NCI-H774 (cell line): ENCODE data around the gene TEKT5.

Experiments used
- DNase-seq: peaks from one replicate; lab custom pipeline; 2025; lab: John Stamatoyannopoulos, UW

Gene TEKT5

GRCh38 chr16:10608687-10609401, 85.9 kb downstream of the TEKT5 start:
- no peak for DNase-seq

DNA sequence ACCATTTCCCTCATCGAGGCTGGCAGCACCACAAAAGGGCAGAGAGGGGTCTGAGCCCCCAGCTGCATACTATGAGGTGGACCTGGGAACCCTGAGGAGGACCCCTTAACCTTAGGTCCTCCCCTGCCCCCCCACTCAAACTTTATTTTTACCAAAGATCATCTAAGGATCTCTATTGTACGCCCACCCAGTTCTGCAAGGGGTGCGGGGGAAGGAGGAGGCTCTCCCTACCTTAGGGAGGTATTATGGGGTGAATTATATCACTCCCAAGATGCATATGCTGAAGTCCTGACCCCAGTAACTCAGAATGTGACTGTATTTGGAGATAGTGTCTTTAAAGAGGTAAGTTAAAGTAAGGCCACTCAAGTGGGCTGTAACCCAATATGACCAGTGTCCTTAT, 87.6 kb downstream of the TEKT5 start:
- no peak for DNase-seq

- DNase-seq: no peak
Measured at GRCh38 chr16:10606607-10607006, 88.1 kb downstream of the TEKT5 start.

DNA sequence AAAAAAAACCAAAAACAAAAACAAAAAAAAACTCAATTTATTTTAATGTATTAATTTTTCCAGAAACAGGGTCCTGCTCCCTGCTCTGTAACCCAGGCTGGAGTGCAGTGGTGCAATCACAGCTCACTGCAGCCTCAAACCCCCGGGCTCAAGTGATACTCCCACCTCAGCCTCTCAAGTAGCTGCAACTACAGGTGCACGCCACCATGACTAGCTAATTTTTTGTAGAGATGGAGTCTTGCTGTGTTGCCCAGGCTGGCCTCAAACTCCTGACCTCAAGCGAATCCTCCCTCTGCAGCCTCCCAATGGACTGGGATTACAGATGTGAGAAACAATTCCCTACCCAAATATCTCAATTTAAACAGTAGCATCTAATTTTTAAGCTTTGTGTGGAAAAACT, 89.1 kb downstream of the TEKT5 start:
- DNase-seq: no peak

GRCh38 chr16:10601444-10602408, 93.0 kb downstream of the TEKT5 start:
- no peak for DNase-seq

DNA sequence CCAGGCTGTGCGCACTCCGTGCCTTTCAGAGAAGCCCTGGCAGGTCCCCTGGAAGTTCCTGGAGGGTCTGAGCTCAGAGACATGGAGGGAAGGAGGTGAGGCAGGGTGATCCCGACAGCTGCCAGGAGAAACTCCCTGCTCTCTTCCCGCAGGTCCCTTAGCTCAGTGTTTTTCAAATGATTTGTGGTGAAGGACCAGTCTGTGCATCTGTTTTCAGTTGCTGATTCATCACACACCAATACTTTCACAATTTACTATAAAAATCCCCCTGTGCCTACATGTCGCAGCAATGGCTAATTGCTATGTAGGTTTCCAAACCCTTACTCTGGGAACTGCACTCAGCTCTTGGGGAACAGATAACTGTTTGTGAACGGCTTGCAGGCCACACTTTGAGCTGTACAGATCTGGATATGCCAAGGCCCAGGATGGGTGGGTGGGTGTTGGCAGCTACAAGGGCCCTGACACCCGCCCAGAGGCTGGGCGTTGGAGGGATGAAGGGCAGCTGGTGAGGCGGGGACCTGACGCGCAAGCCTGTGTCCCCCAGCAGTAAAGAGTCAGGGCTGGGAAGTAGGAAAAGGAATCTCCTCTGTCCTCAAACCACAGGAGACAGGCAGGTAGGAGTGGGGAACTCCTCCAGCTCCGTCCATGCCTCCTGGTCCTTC, 93.8 kb downstream of the TEKT5 start:
- no peak for DNase-seq

GRCh38 chr16:10599626-10600025, 95.1 kb downstream of the TEKT5 start:
- DNase-seq: no peak

DNA sequence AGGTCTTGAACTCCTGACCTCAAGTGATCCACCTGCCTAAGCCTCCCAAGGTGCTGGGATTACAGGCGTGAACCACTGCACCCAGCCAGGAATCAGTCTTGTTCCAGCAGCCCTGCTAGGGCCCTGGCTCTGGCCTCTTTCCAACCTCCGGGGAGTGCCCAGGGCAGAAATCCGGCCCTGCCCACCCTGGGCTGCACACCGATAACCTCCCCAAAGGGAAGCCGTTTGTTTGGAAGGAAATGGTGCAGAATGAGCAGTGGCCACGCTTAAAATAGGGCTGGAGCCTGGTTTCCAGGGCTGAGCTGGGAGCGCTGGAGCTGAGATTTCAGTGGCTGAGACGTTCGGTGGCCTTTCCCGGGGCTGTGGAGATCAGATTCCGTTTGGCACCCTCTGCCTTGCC, 96.6 kb downstream of the TEKT5 start:
- DNase-seq: no peak

DNA sequence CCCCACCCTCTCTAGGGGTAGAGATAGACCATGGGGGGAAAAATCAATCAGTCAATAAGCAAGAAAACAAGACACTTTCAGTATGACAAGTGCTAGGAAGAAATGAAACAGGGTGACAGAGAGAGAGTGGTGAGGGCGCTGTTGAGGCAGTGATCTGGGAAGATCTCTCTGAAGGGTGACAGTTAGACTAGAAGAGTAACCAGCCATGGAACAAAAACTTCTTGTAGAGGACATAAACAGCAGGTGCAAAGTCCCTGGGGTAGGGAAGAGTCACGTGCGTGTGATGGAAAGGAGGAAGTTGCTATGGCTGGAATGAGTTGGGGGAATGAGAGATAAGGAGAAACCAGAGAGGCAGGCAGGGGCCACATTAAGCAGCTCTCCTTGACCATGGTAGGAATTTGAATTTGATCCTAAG, 97.5 kb downstream of the TEKT5 start:
- no peak for DNase-seq

GRCh38 chr16:10594312-10594950, 100.3 kb downstream of the TEKT5 start:
- DNase-seq: peak; percentile 9

DNA sequence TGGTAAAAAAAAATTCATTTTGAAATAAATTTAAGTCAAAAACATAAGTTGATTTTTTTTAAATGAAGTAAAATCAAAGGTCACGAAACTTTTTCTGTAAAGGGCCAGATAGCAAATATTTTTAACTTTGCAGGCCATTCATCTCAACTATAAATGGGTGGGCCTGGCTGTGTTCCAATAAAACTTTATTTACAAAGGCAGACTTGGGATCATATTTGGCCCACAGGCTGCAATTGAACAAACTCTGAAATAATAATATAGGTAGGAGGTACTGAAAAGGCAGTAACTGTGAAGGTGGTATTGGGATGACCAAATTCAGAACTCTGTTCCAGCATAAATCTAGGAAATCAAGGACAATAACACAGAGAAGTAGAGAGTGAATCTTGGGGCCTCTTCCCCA, 102.1 kb downstream of the TEKT5 start:
- no peak for DNase-seq

- no peak for DNase-seq
Measured at GRCh38 chr16:10590342-10590741, 104.4 kb downstream of the TEKT5 start.

- no peak for DNase-seq
Measured at GRCh38 chr16:10589109-10589508, 105.6 kb downstream of the TEKT5 start.

- DNase-seq: no peak
Measured at GRCh38 chr16:10587622-10588021, 107.1 kb downstream of the TEKT5 start.

DNA sequence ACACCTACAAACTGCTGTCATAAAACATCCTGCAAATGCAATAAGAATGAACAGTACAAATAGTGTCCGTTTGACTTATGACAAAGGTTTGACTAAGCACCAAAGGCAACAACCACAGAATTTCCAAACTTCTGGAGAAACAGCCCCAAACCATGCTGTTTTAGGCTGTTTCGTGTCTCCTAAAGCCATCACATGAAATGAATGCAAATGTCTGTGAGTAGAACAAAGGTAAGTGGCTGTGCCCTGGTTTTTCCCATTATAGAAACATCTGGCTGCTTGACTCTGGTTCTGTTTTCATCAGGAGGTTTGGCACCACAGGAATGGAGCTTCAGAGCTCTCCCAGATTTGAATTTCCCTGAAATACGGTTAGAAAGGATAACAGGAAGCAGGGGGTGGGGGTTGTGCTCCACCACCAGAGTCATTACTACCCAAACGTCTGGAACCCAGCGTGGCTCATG, 109.7 kb downstream of the TEKT5 start:
- no peak for DNase-seq

- no peak for DNase-seq
Measured at GRCh38 chr16:10583269-10583668, 111.5 kb downstream of the TEKT5 start.

DNA sequence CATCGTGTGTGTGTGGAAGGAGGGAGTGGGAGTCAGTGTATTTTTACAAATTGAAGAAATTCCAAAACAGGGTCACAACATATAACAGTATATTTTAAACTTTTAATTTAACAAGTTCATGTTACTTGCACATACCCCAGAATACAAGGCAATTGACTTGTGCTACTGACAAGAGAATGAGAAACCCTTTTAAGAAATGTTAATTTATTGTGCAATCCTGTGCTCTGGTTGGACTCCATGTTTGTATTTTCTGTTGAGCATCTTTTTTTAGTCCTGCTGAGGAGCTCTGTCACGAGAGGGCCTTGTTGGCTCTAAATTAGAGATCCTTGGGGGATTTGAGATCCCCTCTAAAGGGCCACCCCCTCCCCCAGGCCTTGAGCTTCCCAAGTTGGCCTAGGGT, 113.2 kb downstream of the TEKT5 start:
- no peak for DNase-seq

GRCh38 chr16:10580883-10581247, 113.9 kb downstream of the TEKT5 start:
- no peak for DNase-seq

DNA sequence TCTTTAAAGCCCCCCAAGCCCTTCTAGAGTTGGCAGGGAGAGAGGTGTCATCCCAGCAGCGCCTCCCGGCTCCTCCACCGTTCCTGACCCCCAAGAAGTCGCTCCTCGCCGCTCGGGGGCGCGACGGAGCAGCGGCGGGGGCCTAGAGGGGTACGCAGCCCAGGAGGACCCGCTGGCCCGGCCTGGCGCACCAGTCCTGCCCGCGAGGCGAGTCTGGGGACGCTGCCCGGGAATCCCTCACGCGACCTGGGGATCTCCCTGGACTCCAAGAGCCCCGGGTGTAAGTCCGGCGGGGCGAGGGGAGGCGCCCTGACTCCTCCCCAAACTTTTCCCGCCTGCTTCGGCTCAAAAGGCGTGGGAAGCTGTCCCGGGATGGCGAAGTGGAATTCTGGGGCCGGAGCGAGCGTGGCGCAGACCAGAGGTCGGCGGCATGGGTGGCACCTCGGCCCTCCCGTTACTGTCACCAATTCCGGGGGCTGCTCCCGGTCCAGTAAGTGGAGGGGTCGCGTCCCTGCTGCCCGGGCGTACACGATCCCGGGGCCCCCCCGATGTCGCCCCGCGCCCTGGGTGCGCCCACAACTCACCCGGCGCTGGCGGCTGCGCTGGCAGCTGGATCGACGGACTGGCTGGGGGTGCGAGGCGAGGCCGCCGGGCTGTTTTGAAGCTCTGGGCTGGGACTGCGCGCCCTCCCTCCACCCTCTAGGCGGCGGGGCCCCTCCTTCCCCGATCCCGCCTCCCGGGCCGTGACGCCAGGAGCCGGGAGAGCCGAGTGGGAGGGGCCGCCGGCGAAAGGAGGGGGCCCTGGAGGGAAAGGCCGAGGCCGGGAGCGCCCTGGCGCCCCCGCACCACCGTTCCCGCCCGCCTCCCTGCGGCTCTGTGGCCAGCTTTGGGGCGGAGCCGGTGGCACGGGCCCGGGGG, 114.5 kb downstream of the TEKT5 start, which contains the start of gene EMP2:
EMP2 (minus strand) TSS at position 634 of the 918 bp plus-strand sequence. CDS start 32,981 bp downstream, outside the sequence.
- DNase-seq: peak; percentile 73

DNA sequence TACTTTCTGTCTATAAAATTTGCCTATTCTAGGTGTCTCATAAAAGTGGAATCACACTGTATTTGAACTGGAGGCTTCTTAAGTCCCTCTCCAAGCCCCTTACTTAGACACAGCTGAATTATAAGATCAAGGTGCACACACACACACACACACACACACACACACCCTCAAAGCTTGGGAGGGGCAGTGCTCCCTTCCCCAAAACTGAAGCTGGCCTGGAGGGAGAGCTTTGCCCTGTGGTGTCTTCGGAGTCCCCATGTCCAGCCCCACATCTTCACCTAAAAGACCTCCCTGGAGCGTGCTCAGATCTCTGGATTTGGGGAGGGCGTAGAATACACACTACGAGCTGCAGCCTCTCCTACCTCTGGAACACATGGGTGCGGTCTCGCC, 115.2 kb downstream of the TEKT5 start:
- no peak for DNase-seq
